Trophoblast cell (in vitro differentiated cells and primary cell): ENCODE results near the gene SLC24A4.

Experiments
- DNase-seq, 2 donors: peaks; one replicate each; pipeline ENCODE4 v3.0.0-alpha.2; 2016
- H2AFZ ChIP-seq: 2 replicates; pipeline ENCODE4 v1.6.1; 2013; ENCODE audit warnings: low read length, moderate library complexity, mild to moderate bottlenecking; ENCODE audit not compliant: insufficient read depth, poor library complexity
- H2AK5ac ChIP-seq: 2 replicates; pipeline ENCODE4 v1.6.1; 2013; ENCODE audit warnings: mild to moderate bottlenecking, low read length
- H2BK120ac ChIP-seq: 2 replicates; pipeline ENCODE4 v1.6.1; 2013; ENCODE audit warnings: low read length, mild to moderate bottlenecking, moderate library complexity; ENCODE audit not compliant: insufficient read depth, poor library complexity
- H2BK12ac ChIP-seq: 2 replicates; pipeline ENCODE4 v1.6.1; 2013; ENCODE audit warnings: mild to moderate bottlenecking, low read length, moderate library complexity
- H2BK5ac ChIP-seq: 2 replicates; pipeline ENCODE4 v1.6.1; 2013; ENCODE audit warnings: low read length, low read depth, moderate library complexity, mild to moderate bottlenecking; ENCODE audit not compliant: poor library complexity
- H3K14ac ChIP-seq: 2 replicates; pipeline ENCODE4 v1.6.1; 2013; ENCODE audit warnings: mild to moderate bottlenecking, low read length
- H3K18ac ChIP-seq: 2 replicates; pipeline ENCODE4 v1.6.1; 2013; ENCODE audit warnings: mild to moderate bottlenecking, low read length
- H3K23ac ChIP-seq: 2 replicates; pipeline ENCODE4 v1.6.1; 2013; ENCODE audit warnings: low read length
- H3K27ac ChIP-seq: 2 replicates; pipeline ENCODE4 v1.5.1; 2013; ENCODE audit warnings: low read depth, mild to moderate bottlenecking, inconsistent platforms, low read length, moderate library complexity
- H3K27me3 ChIP-seq: 2 replicates; pipeline ENCODE4 v1.6.1; 2013; ENCODE audit warnings: inconsistent platforms, mild to moderate bottlenecking, low read length, moderate library complexity; ENCODE audit not compliant: insufficient read depth
- H3K36me3 ChIP-seq, 2 experiments: 1 replicate in 1 of 2; 2 replicates in 1 of 2; pipeline ENCODE4 v1.6.1; 2013; ENCODE audit warnings: low read length in 2 of 2, mild to moderate bottlenecking in 2 of 2, moderate library complexity in 1 of 2; ENCODE audit not compliant: insufficient read depth in 2 of 2, control insufficient read depth in 1 of 2
- H3K4ac ChIP-seq: 2 replicates; pipeline ENCODE4 v1.6.1; 2013; ENCODE audit warnings: low read depth, mild to moderate bottlenecking, low read length, moderate library complexity
- H3K4me1 ChIP-seq, 2 experiments: 1 replicate in 1 of 2; 2 replicates in 1 of 2; pipeline ENCODE4 v1.6.1; 2013; ENCODE audit warnings: low read length in 2 of 2, mild to moderate bottlenecking in 2 of 2, moderate library complexity in 1 of 2; ENCODE audit not compliant: insufficient read depth in 2 of 2, control insufficient read depth in 1 of 2
- H3K4me2 ChIP-seq: 2 replicates; pipeline ENCODE4 v1.6.1; 2013; ENCODE audit warnings: inconsistent platforms, mild to moderate bottlenecking, low read length, moderate library complexity
- H3K4me3 ChIP-seq: 2 replicates; pipeline ENCODE4 v1.5.1; 2013; ENCODE audit warnings: mild to moderate bottlenecking, low read depth, low read length, inconsistent platforms
- H3K79me1 ChIP-seq: one replicate; pipeline ENCODE4 v1.6.1; 2013; ENCODE audit warnings: low read length
- H3K79me2 ChIP-seq: 2 replicates; pipeline ENCODE4 v1.6.1; 2013; ENCODE audit warnings: low read length, mild to moderate bottlenecking; ENCODE audit not compliant: control insufficient read depth, insufficient read depth, poor library complexity
- H3K9ac ChIP-seq: 2 replicates; pipeline ENCODE4 v1.6.1; 2013; ENCODE audit warnings: mild to moderate bottlenecking, low read length
- H3K9me3 ChIP-seq: 2 replicates; pipeline ENCODE4 v1.6.1; 2013; ENCODE audit warnings: low read depth, mild to moderate bottlenecking, control low read depth, inconsistent platforms, low read length; ENCODE audit not compliant: insufficient read depth
- H4K12ac ChIP-seq: 2 replicates; pipeline ENCODE4 v1.6.1; 2013; ENCODE audit warnings: low read depth, mild to moderate bottlenecking, low read length, moderate library complexity
- H4K8ac ChIP-seq: 2 replicates; pipeline ENCODE4 v1.6.1; 2013; ENCODE audit warnings: low read depth, mild to moderate bottlenecking, low read length, moderate library complexity
- H4K91ac ChIP-seq: one replicate; pipeline ENCODE4 v1.6.1; 2013; ENCODE audit warnings: low read depth, mild to moderate bottlenecking, low read length, moderate library complexity
- WGBS: extraction: QIAGEN DNeasy Blood & Tissue Kit; methylation state at CpG from one replicate; pipeline ENCODE4 v1.1.7; 2013; ENCODE audit warnings: missing lambda C conversion rate; ENCODE audit not compliant: insufficient read length, insufficient coverage; ENCODE audit errors: extremely low coverage; 5-methylcytosine and 5-hydroxymethylcytosine counted together

Gene SLC24A4

GRCh38 chr14:92392711-92393110 is 69.7 kb downstream of the SLC24A4 start:
- no peak overlapping the region for H3K14ac ChIP-seq
- H3K79me1 ChIP-seq: no peaks in the 10 kb centered on the region
- no peak overlapping the region for H2BK5ac ChIP-seq
- H2BK12ac ChIP-seq: no peak overlapping the region
- WGBS: no CpG with 5 or more reads among the region's 9 CpGs
- no peak overlapping the region for H2AFZ ChIP-seq
- no peak overlapping the region for H3K4me3 ChIP-seq
- no peak overlapping the region for H3K9ac ChIP-seq
- H3K27me3 ChIP-seq: no peaks in the 10 kb centered on the region
- H4K91ac ChIP-seq: no peak overlapping the region
- H4K12ac ChIP-seq: no peak overlapping the region
- no peak overlapping the region for H3K4me2 ChIP-seq
- H2AK5ac ChIP-seq: no peak overlapping the region
- no peak overlapping the region for H4K8ac ChIP-seq
- H3K18ac ChIP-seq: no peak overlapping the region
- no peaks in the 10 kb centered on the region for H3K36me3 ChIP-seq
- H3K79me2 ChIP-seq: no peaks in the 10 kb centered on the region
- H3K9me3 ChIP-seq: peaks cover 2% of the 10 kb centered on the region
- DNase-seq: no peak
- no peak overlapping the region for H3K4ac ChIP-seq
- no peaks in the 10 kb centered on the region for H3K4me1 ChIP-seq
- H3K23ac ChIP-seq: no peak overlapping the region
- H3K27ac ChIP-seq: no peak overlapping the region
- no peak overlapping the region for H2BK120ac ChIP-seq

GRCh38 chr14:92397150-92397952 is 74.4 kb downstream of the SLC24A4 start:
- no peaks in the 10 kb centered on the region for H3K79me2 ChIP-seq
- no peak overlapping the region for H2AFZ ChIP-seq
- no peak overlapping the region for H3K18ac ChIP-seq
- no peaks in the 10 kb centered on the region for H3K79me1 ChIP-seq
- H3K4me1 ChIP-seq: peaks cover 0 to 2% of the 10 kb centered on the region in 2 experiments
- H4K12ac ChIP-seq: no peak overlapping the region
- H3K36me3 ChIP-seq: no peaks in the 10 kb centered on the region
- H2BK12ac ChIP-seq: no peak overlapping the region
- H3K4me2 ChIP-seq: no peak overlapping the region
- H3K4me3 ChIP-seq: no peak overlapping the region
- peak in 1 of 2 donors; percentile 3 for DNase-seq
- no peak overlapping the region for H3K23ac ChIP-seq
- no CpG with 5 or more reads among the region's 9 CpGs for WGBS
- H3K9ac ChIP-seq: no peak overlapping the region
- H3K27ac ChIP-seq: no peak overlapping the region
- peaks cover 2% of the 10 kb centered on the region for H3K9me3 ChIP-seq
- no peak overlapping the region for H2AK5ac ChIP-seq
- H3K4ac ChIP-seq: no peak overlapping the region
- no peak overlapping the region for H4K91ac ChIP-seq
- H3K27me3 ChIP-seq: no peaks in the 10 kb centered on the region
- no peak overlapping the region for H2BK120ac ChIP-seq
- H2BK5ac ChIP-seq: no peak overlapping the region
- no peak overlapping the region for H3K14ac ChIP-seq
- H4K8ac ChIP-seq: no peak overlapping the region

GRCh38 chr14:92397953-92398564 is 75.1 kb downstream of the SLC24A4 start:
- Histone ChIP-seq H2BK5ac (no peak overlapping the region), H3K23ac (peak overlapping the region; percentile 7), H2BK12ac (no peak overlapping the region), H3K27me3 (no peaks in the 10 kb centered on the region), H3K9me3 (peaks cover 5% of the 10 kb centered on the region), H3K79me2 (no peaks in the 10 kb centered on the region), H3K36me3 (no peaks in the 10 kb centered on the region), H3K79me1 (no peaks in the 10 kb centered on the region), H4K12ac (no peak overlapping the region), H2AFZ (no peak overlapping the region), H3K4ac (no peak overlapping the region), H3K27ac (no peak overlapping the region), H4K91ac (no peak overlapping the region), H3K4me3 (no peak overlapping the region), H2AK5ac (no peak overlapping the region), H4K8ac (no peak overlapping the region), H3K4me2 (no peak overlapping the region), H2BK120ac (no peak overlapping the region), H3K18ac (no peak overlapping the region), H3K14ac (no peak overlapping the region), H3K9ac (no peak overlapping the region), H3K4me1 (peaks cover 0 to 2% of the 10 kb centered on the region in 2 experiments)
- no CpG with 5 or more reads among the region's 9 CpGs for WGBS
- DNase-seq: no peak

GRCh38 chr14:92398888-92399636 is 76.1 kb downstream of the SLC24A4 start:
- no peaks in the 10 kb centered on the region for H3K27me3 ChIP-seq
- H3K14ac ChIP-seq: no peak overlapping the region
- no CpG with 5 or more reads among the region's 7 CpGs for WGBS

More at GRCh38 chr14:92398888-92399636, 76.1 kb downstream of the SLC24A4 start:
- Histone ChIP-seq H3K18ac (no peak overlapping the region), H2AK5ac (no peak overlapping the region), H3K4me2 (no peak overlapping the region), H3K9ac (no peak overlapping the region), H3K23ac (no peak overlapping the region), H4K8ac (no peak overlapping the region), H3K79me2 (no peaks in the 10 kb centered on the region), H3K4me3 (no peak overlapping the region), H3K36me3 (no peaks in the 10 kb centered on the region), H4K91ac (no peak overlapping the region), H3K4me1 (peaks cover 0 to 2% of the 10 kb centered on the region in 2 experiments), H3K27ac (no peak overlapping the region), H2AFZ (no peak overlapping the region), H3K4ac (no peak overlapping the region), H2BK120ac (no peak overlapping the region), H3K9me3 (peaks cover 3% of the 10 kb centered on the region), H4K12ac (no peak overlapping the region), H3K79me1 (no peaks in the 10 kb centered on the region), H2BK12ac (no peak overlapping the region), H2BK5ac (no peak overlapping the region)
- DNase-seq: no peak
